ENCODE measurements around the gene UBE2N.

DNA sequence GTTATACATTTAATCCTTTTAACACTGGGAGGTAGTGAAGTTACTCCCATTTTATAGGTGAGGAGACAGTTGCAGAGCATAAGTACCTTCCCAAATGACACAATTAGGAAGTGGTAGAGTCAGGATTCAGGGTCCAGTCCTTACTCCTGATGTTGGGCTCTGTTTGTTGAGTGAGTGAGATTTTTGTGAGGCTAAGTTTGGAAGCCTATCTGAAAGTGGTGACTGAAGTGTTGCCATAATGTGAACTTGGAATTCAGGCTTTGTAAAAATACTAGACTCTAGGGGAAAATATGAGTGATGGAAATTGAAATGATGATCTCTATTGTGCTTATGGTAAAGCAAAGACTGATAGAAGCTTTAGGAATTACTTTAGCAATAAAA, 61.8 kb downstream of the UBE2N start:
- TF ChIP-seq, protein P1, sequence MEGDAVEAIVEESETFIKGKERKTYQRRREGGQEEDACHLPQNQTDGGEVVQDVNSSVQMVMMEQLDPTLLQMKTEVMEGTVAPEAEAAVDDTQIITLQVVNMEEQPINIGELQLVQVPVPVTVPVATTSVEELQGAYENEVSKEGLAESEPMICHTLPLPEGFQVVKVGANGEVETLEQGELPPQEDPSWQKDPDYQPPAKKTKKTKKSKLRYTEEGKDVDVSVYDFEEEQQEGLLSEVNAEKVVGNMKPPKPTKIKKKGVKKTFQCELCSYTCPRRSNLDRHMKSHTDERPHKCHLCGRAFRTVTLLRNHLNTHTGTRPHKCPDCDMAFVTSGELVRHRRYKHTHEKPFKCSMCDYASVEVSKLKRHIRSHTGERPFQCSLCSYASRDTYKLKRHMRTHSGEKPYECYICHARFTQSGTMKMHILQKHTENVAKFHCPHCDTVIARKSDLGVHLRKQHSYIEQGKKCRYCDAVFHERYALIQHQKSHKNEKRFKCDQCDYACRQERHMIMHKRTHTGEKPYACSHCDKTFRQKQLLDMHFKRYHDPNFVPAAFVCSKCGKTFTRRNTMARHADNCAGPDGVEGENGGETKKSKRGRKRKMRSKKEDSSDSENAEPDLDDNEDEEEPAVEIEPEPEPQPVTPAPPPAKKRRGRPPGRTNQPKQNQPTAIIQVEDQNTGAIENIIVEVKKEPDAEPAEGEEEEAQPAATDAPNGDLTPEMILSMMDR (IDR thresholded peaks at IDR 0.05), result no peak
- TF ChIP-seq POLR2A (IDR thresholded peaks at IDR 0.05), result no peak
